CD4-positive, alpha-beta T cell treated with Interleukin-6 for 4 hours (primary cell): Measurements from ENCODE around the gene RBP5.

ENCODE experiments used
- DNase-seq: peaks from one replicate; pipeline ENCODE4 v3.0.0-alpha.2; 2020; ENCODE audit warnings: mixed read lengths

RBP5 gene

GRCh38 chr12:7144414-7145120, 15.9 kb upstream of the RBP5 start:
- DNase-seq = no peak

GRCh38 chr12:7143564-7143963, 14.9 kb upstream of the RBP5 start:
- DNase-seq = no peak

GRCh38 chr12:7142809-7143465, 14.2 kb upstream of the RBP5 start:
- DNase-seq = no peak

GRCh38 chr12:7142056-7142644, 13.5 kb upstream of the RBP5 start:
- DNase-seq = peak; percentile 70

GRCh38 chr12:7141351-7142005, 12.8 kb upstream of the RBP5 start:
- DNase-seq = no peak

- DNase-seq = no peak
These were observed 10.5 kb upstream of the RBP5 start for GRCh38 chr12:7139200-7139599.

- DNase-seq = no peak
These were observed 9.2 kb upstream of the RBP5 start for GRCh38 chr12:7137908-7138307.

GRCh38 chr12:7136676-7137075, 8.0 kb upstream of the RBP5 start:
- no peak for DNase-seq

- DNase-seq = no peak
These were observed 7.4 kb upstream of the RBP5 start for GRCh38 chr12:7136071-7136470.

GRCh38 chr12:7134396-7135166, 5.9 kb upstream of the RBP5 start:
- no peak for DNase-seq

GRCh38 chr12:7131502-7131866, 2.8 kb upstream of the RBP5 start:
- DNase-seq = peak; percentile 41

GRCh38 chr12:7130701-7131501, 2.2 kb upstream of the RBP5 start:
- peak; percentile 66 for DNase-seq

- peak; percentile 88 for DNase-seq
These were observed 1.4 kb upstream of the RBP5 start, which contains the start of gene CLSTN3 for GRCh38 chr12:7129872-7130691. Gene CLSTN3 (plus strand): TSS chr12:7130371. CDS start chr12:7130649, 278 bp downstream.

GRCh38 chr12:7129287-7129871, 690 bp upstream of the RBP5 start:
- no peak for DNase-seq

GRCh38 chr12:7127916-7128626, 618 bp downstream of the RBP5 start:
- no peak for DNase-seq

- no peak for DNase-seq
These were observed 3.0 kb downstream of the RBP5 start for GRCh38 chr12:7125632-7126227.

- DNase-seq = no peak
These were observed 4.7 kb downstream of the RBP5 start for GRCh38 chr12:7123806-7124522.

- no peak for DNase-seq
These were observed 5.6 kb downstream of the RBP5 start for GRCh38 chr12:7122811-7123769.
